ENCODE measurements around the gene USP40. TPM values are rescaled to one million over a fixed set of nuclear protein-coding genes. Genes with fewer than 3 reads are reported as not detected.

USP40 gene
- total and polyA plus RNA-seq, 10 of the 15 experiments (the other 5 are each of a cell fraction or from before 2014, with no cell fraction given): 3.4 to 20.8 (median 15.2) TPM

- 92% methylated on average over 22 of the region's 22 CpGs for WGBS (ENCODE audit: insufficient coverage, insufficient replicate concordance, low lambda C conversion rate, missing lambda C conversion rate)
- no peaks in the 10 kb centered on the region for H3K9me3 ChIP-seq (replicated peaks; ENCODE audit: control insufficient read depth, insufficient read depth, low read length)
- no peaks in the 10 kb centered on the region for H3K4me1 ChIP-seq (ENCODE audit: control insufficient read depth, insufficient read depth, low read length)
- H3K36me3 ChIP-seq (ENCODE audit: control insufficient read depth in 2 of 2, insufficient read depth in 2 of 2, low read length in 1 of 2): peaks cover 25 to 49% of the 10 kb centered on the region in 2 experiments
- H3K4me3 ChIP-seq: no peak overlapping the region
- H3K9ac ChIP-seq (ENCODE audit: control insufficient read depth, insufficient read depth, low read length): no peak overlapping the region
- ChIA-PET SMC1A (ENCODE audit: uncharacterized antibody, unreplicated experiment) (no interaction called here), CTCF (interaction anchor here (1.0 kb wide), 1 partner anchor 8 kb away, joined by 5 read pairs; no protein-coding TSS in a partner anchor), POLR2A (interaction anchor here (0.7 kb wide), 1 partner anchor 291 kb away, joined by 4 read pairs; no protein-coding TSS in a partner anchor), RAD21 (ENCODE audit: unreplicated experiment) (no interaction called here)
- no TSS peak for BruUV-seq (replicated peaks)
- FAIRE-seq (no peak), ATAC-seq (no peak), DNase-seq (ENCODE audit: low read depth, low spot score) (no peak)
- intact Hi-C loops (cut with micrococcal nuclease; ENCODE audit: unreplicated experiment) (no loop called here), in situ Hi-C loops (cut with MboI) (no loop called here)
- no peak overlapping the region for H3K4me2 ChIP-seq (ENCODE audit: control insufficient read depth, insufficient read depth)
- no peaks in the 10 kb centered on the region for H3K79me2 ChIP-seq (ENCODE audit: control insufficient read depth, insufficient read depth, low read length)
- no peaks in the 10 kb centered on the region for H3K27me3 ChIP-seq (replicated peaks in 1 of 2; ENCODE audit: control insufficient read depth in 2 of 2, insufficient read depth in 2 of 2, low read length in 1 of 2)
- no peak overlapping the region for H3K27ac ChIP-seq (ENCODE audit: control insufficient read depth, insufficient read depth)
- no peak overlapping the region for H2AFZ ChIP-seq (ENCODE audit: control insufficient read depth, low read depth, low read length)
- H4K20me1 ChIP-seq (ENCODE audit: control insufficient read depth, insufficient read depth): no peaks in the 10 kb centered on the region
- TF ChIP-seq POU2F2 (IDR thresholded peaks at IDR 0.05; ENCODE audit: borderline replicate concordance, low read depth, low read length): no peak
- no peak for TF ChIP-seq KDM1A (IDR thresholded peaks at IDR 0.05; ENCODE audit: borderline replicate concordance)
- no peak for TF ChIP-seq MEF2B (IDR thresholded peaks at IDR 0.05; ENCODE audit: partially characterized antibody, poor library complexity, severe bottlenecking)
- no peak for TF ChIP-seq TCF3 (IDR thresholded peaks at IDR 0.05; ENCODE audit: borderline replicate concordance, insufficient read depth, low read depth, low read length)
- no peak for TF ChIP-seq NFYA (IDR thresholded peaks at IDR 0.05; ENCODE audit: borderline replicate concordance, low read depth, low read length)
- no peak for TF ChIP-seq PML (IDR thresholded peaks at IDR 0.05; ENCODE audit: low read length)
- TF ChIP-seq, protein P1, sequence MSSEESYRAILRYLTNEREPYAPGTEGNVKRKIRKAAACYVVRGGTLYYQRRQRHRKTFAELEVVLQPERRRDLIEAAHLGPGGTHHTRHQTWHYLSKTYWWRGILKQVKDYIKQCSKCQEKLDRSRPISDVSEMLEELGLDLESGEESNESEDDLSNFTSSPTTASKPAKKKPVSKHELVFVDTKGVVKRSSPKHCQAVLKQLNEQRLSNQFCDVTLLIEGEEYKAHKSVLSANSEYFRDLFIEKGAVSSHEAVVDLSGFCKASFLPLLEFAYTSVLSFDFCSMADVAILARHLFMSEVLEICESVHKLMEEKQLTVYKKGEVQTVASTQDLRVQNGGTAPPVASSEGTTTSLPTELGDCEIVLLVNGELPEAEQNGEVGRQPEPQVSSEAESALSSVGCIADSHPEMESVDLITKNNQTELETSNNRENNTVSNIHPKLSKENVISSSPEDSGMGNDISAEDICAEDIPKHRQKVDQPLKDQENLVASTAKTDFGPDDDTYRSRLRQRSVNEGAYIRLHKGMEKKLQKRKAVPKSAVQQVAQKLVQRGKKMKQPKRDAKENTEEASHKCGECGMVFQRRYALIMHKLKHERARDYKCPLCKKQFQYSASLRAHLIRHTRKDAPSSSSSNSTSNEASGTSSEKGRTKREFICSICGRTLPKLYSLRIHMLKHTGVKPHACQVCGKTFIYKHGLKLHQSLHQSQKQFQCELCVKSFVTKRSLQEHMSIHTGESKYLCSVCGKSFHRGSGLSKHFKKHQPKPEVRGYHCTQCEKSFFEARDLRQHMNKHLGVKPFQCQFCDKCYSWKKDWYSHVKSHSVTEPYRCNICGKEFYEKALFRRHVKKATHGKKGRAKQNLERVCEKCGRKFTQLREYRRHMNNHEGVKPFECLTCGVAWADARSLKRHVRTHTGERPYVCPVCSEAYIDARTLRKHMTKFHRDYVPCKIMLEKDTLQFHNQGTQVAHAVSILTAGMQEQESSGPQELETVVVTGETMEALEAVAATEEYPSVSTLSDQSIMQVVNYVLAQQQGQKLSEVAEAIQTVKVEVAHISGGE (CRISPR knock-in tag; IDR thresholded peaks at IDR 0.05): no peak
- no peak for TF ChIP-seq ETV6 (conservative IDR thresholded peaks at IDR 0.05 in 1 of 2, IDR thresholded peaks at IDR 0.05 in 1 of 2; ENCODE audit: borderline replicate concordance in 1 of 2, low read depth in 1 of 2)
- TF ChIP-seq, protein P2, sequence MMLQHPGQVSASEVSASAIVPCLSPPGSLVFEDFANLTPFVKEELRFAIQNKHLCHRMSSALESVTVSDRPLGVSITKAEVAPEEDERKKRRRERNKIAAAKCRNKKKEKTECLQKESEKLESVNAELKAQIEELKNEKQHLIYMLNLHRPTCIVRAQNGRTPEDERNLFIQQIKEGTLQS (IDR thresholded peaks at IDR 0.05; ENCODE audit: borderline replicate concordance, extremely low read depth, low read depth, low read length): no peak
- no peak for TF ChIP-seq CREM (IDR thresholded peaks at IDR 0.05; ENCODE audit: low read depth)
- no peak for TF ChIP-seq PAX5 (IDR thresholded peaks at IDR 0.05; ENCODE audit: borderline replicate concordance, low read depth, low read length)
- no peak for TF ChIP-seq HCFC1 (IDR thresholded peaks at IDR 0.05; ENCODE audit: low read length)
- TF ChIP-seq RUNX3 (IDR thresholded peaks at IDR 0.05; ENCODE audit: low read length): no peak
- TF ChIP-seq PKNOX1 (IDR thresholded peaks at IDR 0.05): no peak
- TF ChIP-seq NRF1 (conservative IDR thresholded peaks at IDR 0.05; ENCODE audit: low read depth, low read length): no peak
- no peak for TF ChIP-seq PBX3 (IDR thresholded peaks at IDR 0.05; ENCODE audit: insufficient replicate concordance, low read depth, low read length)
These were observed 115.6 kb downstream of the USP40 start for GRCh38 chr2:233450864-233451575.

Data from GM12878 (cell line).